ENCODE results near the gene CDYL2. TPM values are rescaled to one million over a fixed set of nuclear protein-coding genes. Genes with fewer than 3 reads are reported as not detected.

The CDYL2 gene
- total and polyA plus RNA-seq, 8 donors: 0.60 to 7.3 (median 1.7) TPM

- no peak for DNase-seq
- H3K27ac ChIP-seq: no peak overlapping the region
- intact Hi-C loops (cut with DNase I; ENCODE audit: low total_unique reads): no loop called here
- no peak overlapping the region for H3K4me3 ChIP-seq
- TF ChIP-seq CTCF (IDR thresholded peaks at IDR 0.05): no peak
- TF ChIP-seq POLR2A (IDR thresholded peaks at IDR 0.05): no peak
- no peak for TF ChIP-seq POLR2AphosphoS5 (IDR thresholded peaks at IDR 0.05)
- TF ChIP-seq EP300 (IDR thresholded peaks at IDR 0.05): no peak
- H3K9me3 ChIP-seq: peaks cover 0 to 15% (median 11%) of the 10 kb centered on the region in 4 donors
- peaks cover 0 to 3% (median 0%) of the 10 kb centered on the region in 4 donors for H3K36me3 ChIP-seq
- WGBS, 5 donors: 85 to 96% (median 90%) methylated on average over 2 of the region's 2 CpGs
- no peaks in the 10 kb centered on the region for H3K4me1 ChIP-seq
- no peaks in the 10 kb centered on the region for H3K27me3 ChIP-seq
Observed at GRCh38 chr16:80742331-80742730, 62.1 kb downstream of the CDYL2 start.

GRCh38 chr16:80741724-80742123 lies 62.7 kb downstream of the CDYL2 start:
- no peaks in the 10 kb centered on the region for H3K4me1 ChIP-seq
- TF ChIP-seq EP300 (IDR thresholded peaks at IDR 0.05): no peak
- no peak for TF ChIP-seq CTCF (IDR thresholded peaks at IDR 0.05)
- no peak for TF ChIP-seq POLR2AphosphoS5 (IDR thresholded peaks at IDR 0.05)
- TF ChIP-seq POLR2A (IDR thresholded peaks at IDR 0.05): no peak
- H3K36me3 ChIP-seq: peaks cover 0 to 3% (median 0%) of the 10 kb centered on the region in 4 donors
- no peaks in the 10 kb centered on the region for H3K27me3 ChIP-seq
- no peak overlapping the region for H3K27ac ChIP-seq
- peaks cover 0 to 15% (median 11%) of the 10 kb centered on the region in 4 donors for H3K9me3 ChIP-seq
- no peak overlapping the region for H3K4me3 ChIP-seq
- whole genome bisulfite sequencing, 5 donors: 75 to 90% (median 85%) methylated on average over 4 of the region's 4 CpGs
- intact Hi-C loops (cut with DNase I; ENCODE audit: low total_unique reads): no loop called here
- no peak for DNase-seq

GRCh38 chr16:80739523-80739922 lies 64.9 kb downstream of the CDYL2 start:
- WGBS, 5 donors: 90 to 95% (median 92%) methylated on average over 5 to 6 of the region's 6 CpGs
- Histone ChIP-seq H3K4me1 (no peaks in the 10 kb centered on the region), H3K4me3 (no peak overlapping the region), H3K27ac (no peak overlapping the region), H3K9me3 (peaks cover 0 to 15% (median 11%) of the 10 kb centered on the region in 4 donors), H3K27me3 (no peaks in the 10 kb centered on the region), H3K36me3 (peaks cover 0 to 3% (median 0%) of the 10 kb centered on the region in 4 donors)
- DNase-seq: no peak
- TF ChIP-seq CTCF (IDR thresholded peaks at IDR 0.05) (no peak), EP300 (IDR thresholded peaks at IDR 0.05) (no peak), POLR2A (IDR thresholded peaks at IDR 0.05) (no peak), POLR2AphosphoS5 (IDR thresholded peaks at IDR 0.05) (no peak)
- intact Hi-C loops (cut with DNase I; ENCODE audit: low total_unique reads): no loop called here

GRCh38 chr16:80738521-80738920 lies 65.9 kb downstream of the CDYL2 start:
- no peak for TF ChIP-seq EP300 (IDR thresholded peaks at IDR 0.05)
- TF ChIP-seq POLR2AphosphoS5 (IDR thresholded peaks at IDR 0.05): no peak
- no peak for TF ChIP-seq CTCF (IDR thresholded peaks at IDR 0.05)
- TF ChIP-seq POLR2A (IDR thresholded peaks at IDR 0.05): no peak
- intact Hi-C loops (cut with DNase I; ENCODE audit: low total_unique reads): no loop called here
- Histone ChIP-seq H3K4me3 (no peak overlapping the region), H3K4me1 (no peaks in the 10 kb centered on the region), H3K36me3 (peaks cover 0 to 3% (median 0%) of the 10 kb centered on the region in 4 donors), H3K27ac (no peak overlapping the region), H3K27me3 (no peaks in the 10 kb centered on the region), H3K9me3 (peaks cover 0 to 15% (median 11%) of the 10 kb centered on the region in 4 donors)
- WGBS, 5 donors: 81 to 90% (median 87%) methylated on average over 3 of the region's 3 CpGs
- no peak for DNase-seq

Data from stomach (tissue), 9 donors.